ENCODE results near the gene EIF2S1.
"Not testable (repeated sequence)": the region's sequence is repeated elsewhere in the genome, so short reads cannot be mapped to it uniquely, and the experiment has no call there.

Gene EIF2S1

GRCh38 chr14:67372833-67373232 is 12.7 kb downstream of the EIF2S1 start:
- no peak for DNase-seq

DNA sequence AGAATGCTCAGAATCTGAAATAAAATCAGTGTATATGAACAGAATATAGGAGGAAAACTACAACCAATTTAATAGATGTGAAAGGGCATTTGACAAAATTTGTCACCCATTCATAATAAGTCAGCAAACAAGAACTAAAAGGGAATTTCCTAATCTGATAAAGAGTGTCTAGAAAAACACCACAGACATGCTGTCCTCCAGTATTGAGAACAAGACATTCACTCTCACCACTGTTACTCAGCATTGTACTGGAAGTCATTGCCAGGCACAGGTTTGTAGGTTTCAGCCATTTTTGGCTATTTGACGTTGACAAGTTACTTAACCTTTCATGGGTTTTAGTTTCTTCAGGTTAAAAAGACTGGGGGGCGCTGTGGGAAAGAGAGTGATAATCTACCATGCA is 13.2 kb downstream of the EIF2S1 start:
- DNase-seq: no peak

- no peak for DNase-seq
Observed at GRCh38 chr14:67377916-67378315, 17.8 kb downstream of the EIF2S1 start.

DNA sequence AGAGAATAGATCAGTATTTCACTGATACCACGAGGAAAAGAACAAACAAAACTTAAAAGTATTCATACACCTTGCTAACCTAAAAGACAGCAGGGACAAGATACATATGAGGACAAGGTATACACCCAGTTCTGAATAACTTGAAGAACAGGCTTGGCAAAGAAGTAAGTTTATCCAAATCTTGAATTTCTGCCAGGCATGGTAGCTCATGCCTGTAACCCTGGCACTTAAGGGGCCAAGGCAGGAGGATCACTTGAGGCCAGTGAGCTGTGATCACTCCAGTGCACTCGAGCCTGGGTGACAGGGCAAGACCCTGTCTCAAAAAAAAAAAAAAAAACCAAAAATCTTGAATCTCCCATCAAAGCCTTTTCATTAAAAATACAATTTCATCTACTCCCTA is 25.0 kb downstream of the EIF2S1 start:
- no peak for DNase-seq

- DNase-seq: no peak
Observed at GRCh38 chr14:67385618-67386017, 25.5 kb downstream of the EIF2S1 start.

- DNase-seq: no peak
Observed at GRCh38 chr14:67387195-67387594, 27.1 kb downstream of the EIF2S1 start.

DNA sequence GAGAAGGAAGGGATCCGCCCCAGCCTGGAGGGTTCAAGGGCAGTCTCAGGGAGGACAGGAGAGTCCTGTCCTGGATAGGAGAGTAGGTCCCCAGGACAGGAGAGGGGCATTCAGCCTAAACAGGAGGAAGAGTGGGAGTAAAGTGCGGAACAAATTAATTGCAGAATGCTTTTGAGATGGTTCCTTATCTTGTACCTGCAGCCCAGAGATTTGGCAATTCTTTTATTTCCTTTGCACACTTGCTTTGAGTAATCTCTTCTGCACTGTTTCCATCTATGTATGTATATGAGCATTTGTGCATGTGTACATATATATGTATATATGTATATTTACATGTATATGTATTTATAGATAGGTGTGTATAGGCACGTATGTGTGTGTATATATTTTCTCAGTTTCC is 29.1 kb downstream of the EIF2S1 start:
- no peak for DNase-seq

GRCh38 chr14:67389811-67390534 is 29.8 kb downstream of the EIF2S1 start:
- no peak for DNase-seq

GRCh38 chr14:67391268-67391667 is 31.1 kb downstream of the EIF2S1 start:
- DNase-seq: no peak

- no peak for DNase-seq
Observed at GRCh38 chr14:67392123-67392522, 32.0 kb downstream of the EIF2S1 start.

DNA sequence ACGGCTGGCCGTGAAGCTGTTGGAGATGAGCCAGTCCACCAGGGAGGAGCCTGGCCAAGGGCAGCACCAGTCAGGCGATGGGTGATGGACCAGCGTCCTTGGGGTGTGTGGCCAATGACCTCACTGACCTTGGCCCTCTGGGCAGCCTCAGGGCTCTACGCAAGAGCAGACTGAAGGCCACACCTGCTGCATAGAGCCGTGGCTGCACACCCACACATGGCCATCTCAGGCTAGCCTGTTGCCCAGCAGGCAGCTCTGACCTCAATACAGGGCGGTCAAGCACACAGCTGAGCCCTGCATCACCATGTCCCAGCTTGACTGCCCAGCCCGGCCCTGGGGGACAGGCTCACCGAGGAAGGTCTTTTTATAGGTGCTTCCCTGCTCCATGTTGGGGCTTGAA is 32.7 kb downstream of the EIF2S1 start:
- DNase-seq: no peak

GRCh38 chr14:67393689-67394088 is 33.6 kb downstream of the EIF2S1 start:
- no peak for DNase-seq

GRCh38 chr14:67395086-67395875 is 35.2 kb downstream of the EIF2S1 start:
- no peak for DNase-seq

DNA sequence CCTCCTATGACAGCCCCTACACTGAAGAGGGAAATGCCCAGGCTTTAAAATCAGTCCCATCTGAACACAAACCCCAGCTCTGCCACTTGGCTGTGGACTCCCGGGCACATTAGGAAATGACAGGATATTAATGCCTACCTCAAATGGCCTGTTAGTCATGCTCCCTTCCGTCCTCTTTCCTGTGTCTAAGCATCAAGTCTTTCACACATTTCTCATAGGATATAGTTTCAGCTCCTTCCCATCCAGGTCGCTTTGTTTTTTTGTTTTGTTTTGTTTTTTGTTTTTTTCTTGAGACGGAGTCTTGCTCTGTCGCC is 35.7 kb downstream of the EIF2S1 start:
- DNase-seq: no peak

DNA sequence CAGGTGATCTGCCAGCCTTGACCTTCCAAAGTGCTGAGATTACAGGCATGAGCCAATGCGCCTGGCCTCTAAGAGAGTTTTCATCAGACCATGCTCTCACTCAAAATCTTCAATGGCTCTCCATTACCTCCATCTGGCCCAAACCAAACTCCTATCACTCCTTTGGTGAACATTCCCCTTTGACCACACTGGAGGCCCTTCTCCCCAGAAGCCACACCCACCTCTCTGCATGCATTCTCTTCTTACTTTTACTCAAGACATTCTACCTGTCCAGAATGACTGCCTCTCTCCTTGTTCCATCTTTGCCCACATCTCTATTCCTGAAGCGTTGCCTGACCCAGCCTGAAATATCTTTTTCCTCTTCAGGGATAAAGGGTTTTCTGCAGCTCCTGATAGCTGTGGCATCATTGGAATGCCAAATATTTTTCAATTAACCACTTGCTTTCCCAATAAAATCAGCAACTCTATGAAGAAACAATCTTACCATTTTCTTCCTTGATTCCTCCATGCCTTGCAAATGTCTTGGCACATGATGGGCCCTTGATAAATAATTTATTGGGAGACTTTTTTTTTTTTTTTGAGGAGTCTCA is 36.3 kb downstream of the EIF2S1 start:
- no peak for DNase-seq

- no peak for DNase-seq
Observed at GRCh38 chr14:67397536-67397935, 37.4 kb downstream of the EIF2S1 start.

DNA sequence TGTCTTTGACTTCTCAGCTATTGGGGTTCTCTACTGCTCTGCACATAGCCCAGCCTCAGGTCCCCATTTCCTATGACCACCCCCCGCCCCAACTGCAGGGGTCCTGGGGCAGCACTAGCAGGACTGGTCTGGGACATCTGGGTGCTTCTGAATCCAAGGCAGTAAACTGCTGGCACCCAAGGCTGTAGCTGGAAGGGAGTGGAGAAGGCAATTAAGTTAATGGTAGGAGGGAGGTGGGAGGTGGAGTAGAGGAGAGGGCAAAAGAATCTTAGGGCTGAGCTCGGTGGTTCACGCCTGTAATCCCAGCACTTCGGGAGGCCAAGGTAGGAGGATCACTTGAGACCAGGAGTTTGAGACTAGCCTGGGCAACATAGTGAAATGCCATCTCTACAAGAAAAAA is 40.3 kb downstream of the EIF2S1 start:
- no peak for DNase-seq

GRCh38 chr14:67405771-67406170 is 45.6 kb downstream of the EIF2S1 start:
- no peak for DNase-seq

DNA sequence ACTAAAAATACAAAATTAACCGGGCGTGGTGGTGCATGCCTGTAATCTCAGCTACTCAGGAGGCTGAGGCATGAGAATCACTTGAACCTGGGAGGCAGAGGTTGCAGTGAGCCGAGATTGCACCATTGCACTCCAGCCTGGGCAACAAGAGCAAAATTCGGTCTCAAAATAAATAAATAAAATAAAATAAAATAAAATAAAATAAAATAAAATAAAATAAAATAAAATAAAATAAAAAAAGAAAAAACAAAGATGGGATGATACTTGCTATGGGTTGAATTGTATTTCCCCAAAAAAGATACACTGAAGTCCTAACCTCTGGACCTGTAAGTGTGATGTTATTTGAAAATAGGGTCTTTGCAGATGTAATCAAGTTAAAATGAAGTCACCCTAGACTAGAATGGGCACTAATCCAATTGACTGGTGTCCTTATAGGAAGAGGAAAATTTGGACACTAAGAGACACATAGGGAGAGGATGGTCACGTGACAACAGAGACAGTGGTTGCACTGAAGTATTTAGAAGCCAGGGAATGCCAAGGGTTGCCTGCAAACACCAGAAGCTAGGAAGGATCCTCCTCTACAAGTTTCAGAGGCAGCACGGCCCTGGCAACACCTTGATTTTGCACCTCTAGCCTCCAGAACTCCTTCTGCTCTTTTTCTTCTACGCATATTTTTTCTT is 48.1 kb downstream of the EIF2S1 start:
- DNase-seq: not testable (repeated sequence)

- no peak for DNase-seq
Observed at GRCh38 chr14:67409461-67409860, 49.3 kb downstream of the EIF2S1 start.

DNA sequence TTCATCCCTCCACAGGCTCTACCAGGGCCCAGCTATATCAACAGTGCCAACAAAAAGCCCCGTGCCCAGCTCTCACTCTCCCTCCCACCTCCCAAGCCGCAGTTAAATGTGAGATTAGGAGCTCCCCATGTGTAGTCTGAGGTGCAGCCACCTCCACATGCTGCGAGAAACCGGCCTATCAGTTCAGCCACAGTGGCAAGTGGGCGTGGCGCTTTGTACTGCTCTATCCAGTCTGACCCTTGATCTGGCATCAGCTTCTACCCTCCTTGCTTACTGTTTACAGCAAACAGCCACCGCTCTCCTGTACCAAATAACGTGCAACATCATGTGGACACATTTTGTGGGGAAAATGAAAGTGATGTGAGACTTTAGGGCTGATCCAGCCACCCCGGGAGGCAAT is 50.2 kb downstream of the EIF2S1 start:
- DNase-seq: no peak

DNA sequence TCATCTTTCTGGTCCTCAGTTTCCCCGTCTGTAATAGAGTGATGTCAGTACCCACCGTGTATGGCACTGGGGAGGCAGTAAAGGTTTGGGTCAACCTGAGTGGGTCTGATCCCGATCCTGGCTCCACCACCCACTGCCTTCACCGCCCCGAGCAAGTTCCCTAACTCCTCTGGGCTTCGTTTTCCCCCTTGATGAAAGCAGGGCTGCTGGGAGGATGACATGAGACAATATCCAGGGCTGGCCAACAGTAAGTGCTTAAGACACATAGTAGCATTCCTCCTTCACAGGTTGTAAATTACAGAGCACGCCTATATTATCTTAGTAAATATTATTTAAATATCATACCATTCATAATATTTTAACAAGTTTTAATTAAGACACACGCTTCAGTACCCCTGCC is 51.2 kb downstream of the EIF2S1 start:
- no peak for DNase-seq

DNA sequence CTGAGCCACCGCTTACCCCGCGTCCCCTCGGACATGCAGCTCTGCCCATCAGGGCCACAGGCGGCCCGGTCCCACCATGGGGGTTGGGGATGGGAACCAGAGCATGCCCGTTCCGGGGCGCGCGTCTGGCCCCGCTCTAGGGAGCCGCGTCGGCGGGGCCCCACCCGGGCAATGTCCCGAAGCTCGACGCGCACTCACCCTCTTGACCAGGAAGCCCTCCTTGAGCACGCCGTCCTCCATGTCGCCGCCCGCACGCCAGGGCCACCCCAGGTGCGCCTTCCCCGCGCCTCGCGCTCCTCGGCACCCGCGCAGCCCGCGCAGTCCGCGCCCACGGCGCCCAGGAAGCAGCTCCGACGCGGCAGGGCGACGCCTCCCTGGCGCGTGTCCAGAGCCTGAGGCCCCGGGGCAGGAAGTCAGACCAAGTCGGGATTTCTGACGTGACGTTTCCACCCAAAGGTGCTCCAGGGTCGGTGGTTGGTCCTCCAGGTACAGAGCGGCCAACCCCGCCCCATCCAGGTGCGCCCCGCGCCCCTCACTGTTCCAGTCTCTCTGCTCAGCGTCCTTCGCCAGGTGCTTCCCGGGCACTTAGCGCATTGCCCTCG is 51.8 kb downstream of the EIF2S1 start, which contains the start of gene PLEK2:
Gene PLEK2 (minus strand): TSS at position 346 of the 602 bp plus-strand sequence. CDS start 106 bp downstream, at position 240.
- DNase-seq: no peak

Measured in SIG-M5 (cell line).